ENCODE measurements around the gene VSTM5.

Gene VSTM5

DNA sequence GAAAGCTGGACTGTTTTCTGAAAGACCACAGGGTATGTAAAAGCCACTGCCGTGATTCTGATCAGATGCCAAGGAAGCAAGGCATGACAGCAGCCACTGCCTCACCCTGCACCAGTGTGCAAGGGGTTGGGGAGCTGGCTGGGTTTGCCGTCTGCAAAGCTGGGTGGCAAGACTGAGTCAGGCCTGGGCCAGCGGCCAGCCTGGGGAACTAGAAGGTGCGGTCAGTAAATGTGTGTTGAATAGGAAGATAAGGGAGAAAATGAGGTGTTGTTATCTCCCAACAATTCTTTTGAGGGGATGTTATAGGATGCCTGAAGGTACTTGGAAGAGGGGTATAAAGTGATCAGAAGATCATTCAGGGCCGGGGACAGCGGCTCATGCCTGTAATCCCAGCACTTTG lies 8.0 kb downstream of the VSTM5 start:
- no peak for DNase-seq (ENCODE audit: low read depth in 2 of 2)

DNA sequence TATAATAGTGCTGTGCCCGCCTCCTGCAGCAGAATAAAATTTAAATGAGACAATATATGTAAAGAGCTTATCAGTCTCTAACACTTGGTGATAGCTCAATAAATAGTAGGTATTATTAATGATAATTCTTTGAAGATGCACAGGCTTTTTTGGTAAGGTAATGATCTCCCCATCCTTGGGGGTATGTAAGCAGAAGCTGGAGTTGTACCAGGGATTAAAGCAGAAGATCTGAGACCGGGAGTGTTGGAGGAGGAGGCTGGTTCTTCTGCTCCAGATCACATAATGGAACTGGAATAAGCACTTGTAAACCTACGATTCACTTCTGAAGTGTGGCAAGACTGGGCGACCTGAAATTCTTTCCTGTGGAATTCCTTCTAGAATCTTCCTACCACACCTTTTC lies 8.4 kb downstream of the VSTM5 start:
- DNase-seq (ENCODE audit: low read depth in 2 of 2), result no peak

DNA sequence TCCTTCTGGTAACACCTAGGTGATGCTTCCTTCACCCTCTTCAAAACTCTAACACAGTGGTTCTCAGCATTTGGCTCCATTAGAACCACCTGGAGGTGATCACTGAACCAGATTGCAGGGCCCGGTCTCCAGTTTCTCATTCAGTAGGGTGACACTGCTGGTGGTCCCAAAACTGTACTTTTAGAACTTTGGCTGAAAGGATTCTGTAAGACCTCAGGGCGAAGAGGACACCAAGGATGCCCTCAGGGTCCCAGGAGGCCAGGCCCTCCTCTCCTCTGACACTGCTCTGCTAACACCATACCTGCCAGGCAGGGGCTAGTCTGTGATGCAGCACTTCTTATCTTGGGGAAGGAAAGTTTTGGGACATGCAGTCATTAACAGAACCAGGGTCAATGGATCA lies 9.0 kb downstream of the VSTM5 start:
- DNase-seq (ENCODE audit: low read depth in 2 of 2), result no peak

DNA sequence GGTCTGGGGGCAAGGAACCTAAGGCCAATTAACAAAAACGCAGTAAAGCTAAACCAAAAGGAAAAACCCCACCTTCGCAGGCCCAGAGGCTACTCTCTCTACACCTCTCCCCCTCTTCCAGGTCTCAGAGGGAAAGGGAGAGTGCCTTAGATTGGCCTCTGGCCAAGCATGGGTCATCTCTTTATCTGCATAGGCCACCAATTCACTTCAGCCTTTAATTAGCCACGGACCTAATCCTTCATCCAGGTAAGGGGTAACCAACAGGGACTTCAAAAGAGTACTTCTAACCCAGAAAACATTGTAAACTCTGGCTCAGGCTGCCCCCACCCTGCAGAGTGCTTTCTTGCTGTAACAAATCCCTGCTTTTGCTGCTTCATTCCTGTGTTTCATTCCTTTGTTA lies 9.4 kb downstream of the VSTM5 start:
- DNase-seq (ENCODE audit: low read depth in 2 of 2), result no peak

DNA sequence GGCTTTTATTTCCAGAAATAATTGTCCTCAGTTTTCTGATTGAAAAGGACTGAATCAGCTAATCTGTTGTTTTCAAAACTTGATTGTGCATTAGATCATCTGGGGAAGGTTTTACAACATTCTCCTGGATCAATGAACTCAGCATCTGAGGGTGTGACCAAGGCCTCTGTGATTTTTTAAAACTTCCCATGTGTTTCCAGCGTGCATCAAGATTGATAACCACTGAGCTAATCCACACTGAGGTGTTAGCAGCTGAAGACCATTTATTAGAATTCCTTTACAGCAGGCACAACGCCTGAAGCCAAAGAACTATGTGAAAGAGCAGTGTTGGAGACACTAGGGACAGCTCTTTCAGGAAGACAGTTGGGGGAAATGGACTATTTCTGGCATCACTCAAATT lies 10.2 kb downstream of the VSTM5 start:
- DNase-seq (ENCODE audit: low read depth in 2 of 2), result no peak

DNA sequence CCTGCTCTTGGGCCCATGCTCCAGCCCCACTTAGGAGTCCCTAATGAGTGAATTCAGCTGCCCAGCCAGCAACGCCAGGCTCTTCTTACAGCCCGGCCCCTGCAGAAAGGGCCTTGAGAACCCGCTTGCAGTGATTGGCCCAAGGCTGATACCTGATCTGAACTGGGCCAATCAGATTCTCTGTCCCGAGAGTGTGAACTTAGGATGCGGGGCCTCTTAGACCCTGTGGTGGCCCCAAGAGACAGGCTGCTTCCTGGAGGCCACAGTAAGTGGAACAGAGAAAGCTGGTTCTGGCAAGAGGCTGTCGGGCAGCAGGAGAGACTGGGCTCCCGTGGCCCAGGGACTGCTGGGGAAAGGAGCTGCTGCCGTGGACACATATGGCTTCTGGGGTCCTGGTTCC lies 11.5 kb downstream of the VSTM5 start:
- DNase-seq (ENCODE audit: low read depth in 2 of 2), result no peak

DNA sequence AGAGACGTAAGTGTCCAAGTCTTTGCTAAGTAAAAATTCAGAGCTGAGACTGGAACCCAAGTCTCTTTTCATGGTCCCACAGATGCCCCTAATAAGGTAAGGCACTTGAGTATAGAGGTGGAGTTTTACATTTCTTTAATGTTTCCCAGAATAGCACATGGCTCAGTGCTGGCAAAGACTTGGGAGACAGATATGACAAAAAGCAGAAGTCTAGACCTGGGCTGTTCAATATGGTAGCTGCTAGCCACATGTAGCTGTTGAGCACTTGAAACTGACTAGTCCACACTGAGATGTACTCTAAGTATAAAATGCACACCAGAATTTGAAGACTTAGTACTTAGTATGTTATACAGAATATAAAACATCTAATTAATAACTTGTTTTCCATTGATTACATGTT lies 17.6 kb downstream of the VSTM5 start:
- no peak for DNase-seq (ENCODE audit: low read depth in 2 of 2)

DNA sequence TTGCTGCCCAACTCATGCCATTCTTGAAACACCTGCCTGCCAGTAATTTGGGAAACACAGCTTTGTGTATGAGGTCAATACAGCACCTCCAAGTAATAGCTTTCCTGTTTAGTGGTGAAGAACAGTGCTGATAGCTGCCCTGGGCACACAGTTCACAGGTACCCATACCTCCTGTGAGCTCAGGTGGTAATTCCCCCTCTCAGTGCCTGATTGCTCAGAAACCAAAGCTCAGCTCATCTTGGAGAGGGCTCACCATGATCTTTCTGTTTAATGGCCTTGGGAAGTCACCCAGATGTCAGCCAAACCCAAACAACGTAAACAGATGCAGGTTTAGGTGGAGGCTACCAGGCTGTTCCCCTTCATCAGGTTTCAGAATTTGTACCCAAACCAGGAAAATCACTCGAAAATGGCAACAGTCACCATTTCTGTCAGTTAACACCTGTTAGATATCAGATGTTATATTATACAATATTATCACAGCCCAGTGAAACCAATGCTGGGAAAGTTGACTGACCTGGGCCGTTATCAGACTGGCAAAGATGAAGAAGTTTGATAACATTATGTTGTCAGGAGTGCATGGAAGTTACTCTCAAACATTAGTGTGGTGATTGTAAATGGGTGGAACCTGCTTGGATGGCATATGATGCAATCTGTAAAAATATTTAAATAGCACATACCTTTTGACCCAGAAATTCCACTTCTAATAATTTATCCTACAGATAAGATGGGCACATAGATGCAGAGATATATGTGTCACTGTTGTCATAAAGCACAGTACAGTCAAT lies 18.9 kb downstream of the VSTM5 start:
- no peak for DNase-seq (ENCODE audit: low read depth in 2 of 2)

DNA sequence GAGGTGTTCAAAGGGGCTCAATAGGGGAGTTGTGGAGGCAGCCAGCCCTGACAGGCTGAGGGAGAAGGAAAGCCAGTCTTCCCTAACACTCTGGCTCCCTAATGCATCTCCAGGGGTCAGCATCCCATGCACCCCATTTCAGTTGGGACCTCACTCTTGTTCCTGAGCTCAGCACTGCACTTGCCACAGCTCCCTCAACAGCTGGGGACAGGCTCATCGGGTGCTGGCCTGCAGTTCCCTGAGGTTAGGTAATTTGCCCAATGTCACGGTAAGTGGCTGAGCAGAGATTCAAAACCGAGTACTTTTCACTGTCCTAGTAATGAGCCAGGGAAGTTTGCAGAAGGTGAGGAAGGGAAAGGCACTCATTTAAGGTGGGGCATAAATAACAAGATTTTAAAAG lies 20.8 kb downstream of the VSTM5 start:
- no peak for DNase-seq (ENCODE audit: low read depth in 2 of 2)

DNA sequence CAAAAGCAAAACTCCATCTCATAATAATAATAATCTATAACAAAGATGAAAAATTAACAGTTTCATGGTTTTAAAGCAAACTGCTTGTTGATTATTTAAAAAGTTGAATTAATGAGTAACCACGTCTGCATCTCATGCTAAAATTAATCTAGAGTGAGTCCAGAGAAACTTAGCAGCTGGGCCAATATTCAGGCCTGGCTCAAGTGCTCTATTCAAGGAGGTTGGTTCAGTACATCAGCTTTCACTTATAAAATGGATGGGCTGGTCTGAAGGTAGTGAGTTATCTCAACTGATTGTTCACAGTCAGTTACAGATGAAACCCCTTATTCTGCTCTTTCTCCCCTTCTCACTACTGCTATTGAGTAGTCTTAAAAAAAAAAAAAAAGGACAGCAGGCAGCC lies 23.1 kb downstream of the VSTM5 start:
- DNase-seq (ENCODE audit: low read depth in 2 of 2), result no peak

DNA sequence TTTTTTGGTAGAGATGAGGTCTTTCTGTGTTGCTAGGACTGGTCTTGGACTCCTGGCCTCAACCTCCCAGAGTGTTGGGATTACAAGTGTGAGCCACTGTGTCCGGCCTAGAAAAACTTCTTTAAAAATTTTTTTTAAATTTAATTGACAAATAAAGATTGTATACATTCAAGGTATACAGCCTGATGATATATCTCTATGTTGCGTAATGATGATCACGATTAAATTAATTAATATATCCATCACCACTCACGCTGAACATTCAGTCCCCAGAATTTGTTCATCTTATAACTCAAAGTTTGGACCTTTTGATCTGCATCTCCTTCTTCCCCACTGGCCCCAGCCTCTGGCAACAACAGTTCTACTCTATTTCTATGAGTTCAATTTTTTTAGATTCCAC lies 27.2 kb downstream of the VSTM5 start:
- DNase-seq (ENCODE audit: low read depth in 2 of 2), result no peak

DNA sequence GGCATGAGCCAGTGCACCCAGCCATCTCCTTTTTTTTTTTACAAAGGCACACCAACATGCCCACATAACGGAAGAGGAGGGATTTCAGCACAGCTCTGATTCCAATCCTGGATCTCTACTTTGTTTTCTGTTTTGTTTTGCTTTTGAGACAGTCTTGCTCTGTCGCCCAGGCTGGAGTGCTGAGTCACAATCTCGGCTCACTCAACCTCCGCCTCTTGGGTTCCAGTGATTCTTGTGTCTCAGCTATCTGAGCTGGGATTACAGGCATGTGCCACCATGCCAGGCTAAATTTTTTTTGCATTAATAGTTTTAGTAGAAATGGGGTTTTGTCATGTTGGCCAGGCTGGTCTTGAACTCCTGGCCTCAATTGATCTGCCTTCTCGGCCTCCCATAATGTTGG lies 28.1 kb downstream of the VSTM5 start:
- no peak for DNase-seq (ENCODE audit: low read depth in 2 of 2)

DNA sequence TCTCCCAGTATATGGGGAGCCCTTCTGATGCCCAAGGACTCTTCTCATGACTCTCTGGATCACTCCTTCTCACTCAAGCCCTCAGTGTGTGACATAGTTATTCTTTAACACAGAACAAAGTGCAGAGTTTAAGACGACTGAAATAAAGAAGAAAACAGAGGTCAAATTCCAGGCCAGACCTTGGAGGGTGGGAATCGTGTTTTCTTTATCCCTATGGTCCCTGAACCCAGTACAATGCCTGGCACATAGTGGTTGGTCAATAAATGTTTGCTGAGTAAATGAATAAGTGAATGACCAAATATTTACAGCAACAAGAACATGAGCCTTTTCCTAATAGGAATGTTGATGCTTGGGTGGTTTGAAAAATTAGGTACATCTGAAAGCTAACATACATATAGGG lies 28.8 kb downstream of the VSTM5 start:
- DNase-seq (ENCODE audit: low read depth in 2 of 2), result no peak

DNA sequence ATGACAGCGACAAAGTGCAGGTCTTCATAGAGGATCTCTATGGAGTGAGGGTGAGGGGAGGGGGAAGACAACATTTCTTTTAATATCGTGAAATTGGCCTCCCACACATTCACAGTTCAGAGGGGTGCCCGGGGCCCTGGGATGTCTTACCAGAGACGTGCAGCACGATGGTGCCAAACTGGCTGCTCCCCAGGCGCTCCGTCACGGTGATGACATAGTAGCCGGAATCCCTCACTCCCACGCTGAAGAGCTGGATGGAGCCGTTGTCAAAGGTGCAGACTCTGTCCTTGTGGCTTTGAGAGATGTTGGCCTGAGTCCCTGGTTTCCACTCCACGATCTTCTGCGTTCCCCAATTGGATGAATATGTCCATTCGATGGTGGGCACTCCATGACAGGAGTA lies 29.6 kb downstream of the VSTM5 start:
- no peak for DNase-seq (ENCODE audit: low read depth in 2 of 2)

DNA sequence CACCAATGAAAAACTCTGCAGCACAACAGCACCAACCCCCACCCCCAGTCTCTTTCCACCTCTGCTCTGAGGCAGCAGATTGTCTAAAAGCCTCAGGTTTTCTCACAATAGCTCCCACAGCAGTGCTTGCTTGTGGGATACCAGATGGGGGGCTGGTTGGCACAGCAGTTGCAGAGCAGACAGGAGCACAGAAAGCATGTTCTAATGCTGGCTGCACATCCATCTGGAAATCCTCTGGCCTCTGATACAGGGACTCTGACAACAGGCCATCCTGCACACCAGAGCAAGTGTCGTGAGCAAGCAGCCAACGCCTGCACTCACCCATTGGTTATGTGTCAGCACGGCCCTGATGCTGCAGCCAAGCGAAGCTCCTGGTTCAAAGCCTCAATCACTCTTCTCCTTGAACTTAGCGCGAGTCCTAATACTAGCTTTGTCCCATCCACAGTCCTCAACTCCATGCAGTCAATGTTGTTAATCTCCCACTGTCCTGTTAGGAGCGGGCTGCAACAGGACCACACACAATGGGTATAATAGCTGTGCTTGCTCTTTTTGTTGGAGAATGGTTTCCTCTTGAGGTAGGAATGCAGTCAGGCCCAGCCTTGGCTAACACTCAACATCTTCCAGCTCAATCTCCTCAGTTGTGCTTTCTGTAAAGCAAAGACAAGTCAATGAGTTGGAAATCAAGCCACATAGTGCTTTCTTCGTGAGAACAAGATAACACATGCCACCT lies 30.3 kb downstream of the VSTM5 start:
- no peak for DNase-seq (ENCODE audit: low read depth in 2 of 2)

DNA sequence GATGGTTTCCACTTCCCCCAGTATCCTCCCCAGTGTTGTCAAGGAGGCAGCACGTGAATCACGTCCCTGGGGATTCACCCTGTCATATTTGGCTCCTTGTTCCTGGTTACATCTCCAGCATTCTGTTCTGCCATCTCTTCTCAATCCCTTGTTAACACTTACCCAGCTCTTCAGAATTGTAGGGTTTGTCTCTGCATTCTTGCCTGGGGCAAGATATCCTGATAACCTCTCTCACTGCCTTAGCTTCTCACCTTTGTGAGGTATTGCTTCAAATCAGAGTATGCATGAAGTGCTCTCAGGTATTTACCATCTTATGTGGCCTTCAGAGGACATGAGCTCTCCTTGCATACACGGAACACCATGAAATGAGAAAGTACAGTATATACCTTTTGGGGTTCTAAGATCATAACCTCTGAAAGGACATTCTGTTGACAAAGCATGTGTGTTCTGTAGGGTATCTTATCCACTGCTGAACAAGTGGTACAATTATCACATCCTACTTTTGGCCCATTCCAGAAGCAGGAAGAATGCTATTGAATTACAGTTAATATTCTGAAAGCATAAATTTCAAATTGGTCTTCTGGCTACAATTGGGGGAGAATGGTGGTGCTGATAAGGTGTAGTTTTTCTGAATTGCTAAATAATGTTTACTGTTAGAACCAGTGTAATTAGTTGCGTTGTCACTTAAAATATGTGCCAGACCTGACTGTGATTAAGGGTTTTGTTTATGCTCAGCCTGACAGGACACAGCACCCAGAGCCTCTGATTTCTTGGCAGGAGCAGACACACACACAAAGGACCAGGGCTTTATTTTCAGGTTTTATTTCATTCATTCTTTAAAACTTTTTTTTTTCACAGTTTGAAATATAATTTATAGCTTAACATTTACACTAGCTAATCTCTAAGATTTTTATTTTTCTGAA lies 32.7 kb downstream of the VSTM5 start:
- DNase-seq (ENCODE audit: low read depth in 2 of 2), result no peak

DNA sequence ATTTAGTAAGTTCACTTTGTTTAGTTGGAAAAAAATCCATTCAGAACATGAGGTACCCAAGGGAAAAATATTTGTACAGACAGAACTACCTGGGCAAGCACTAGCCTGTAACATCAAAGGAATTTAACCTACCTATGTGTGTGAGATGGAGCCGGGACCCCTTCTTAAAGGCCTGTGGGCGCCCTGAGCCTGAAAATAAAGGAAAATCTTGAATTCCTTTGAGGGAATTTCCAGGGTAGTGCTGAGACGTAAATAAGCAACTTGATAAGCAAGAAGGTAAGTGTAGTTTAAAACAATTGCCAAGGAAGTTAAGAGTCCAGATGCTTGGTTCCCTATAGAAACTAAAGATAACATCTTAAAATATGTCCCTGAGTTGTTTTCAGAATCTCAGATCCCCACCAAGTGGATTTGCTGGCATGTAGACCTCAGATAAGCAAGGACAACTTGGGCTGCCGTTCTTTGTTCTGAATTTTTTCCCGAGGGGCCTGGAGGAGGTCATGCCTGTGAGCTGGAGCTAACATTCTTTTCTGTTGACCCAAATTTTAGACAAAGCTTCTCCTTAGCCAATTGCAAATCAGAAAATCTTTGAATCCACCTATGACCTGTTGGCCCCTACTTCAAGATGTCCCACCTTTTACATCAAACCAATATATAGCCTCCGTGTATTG lies 35.3 kb downstream of the VSTM5 start:
- no peak for DNase-seq (ENCODE audit: low read depth in 2 of 2)

DNA sequence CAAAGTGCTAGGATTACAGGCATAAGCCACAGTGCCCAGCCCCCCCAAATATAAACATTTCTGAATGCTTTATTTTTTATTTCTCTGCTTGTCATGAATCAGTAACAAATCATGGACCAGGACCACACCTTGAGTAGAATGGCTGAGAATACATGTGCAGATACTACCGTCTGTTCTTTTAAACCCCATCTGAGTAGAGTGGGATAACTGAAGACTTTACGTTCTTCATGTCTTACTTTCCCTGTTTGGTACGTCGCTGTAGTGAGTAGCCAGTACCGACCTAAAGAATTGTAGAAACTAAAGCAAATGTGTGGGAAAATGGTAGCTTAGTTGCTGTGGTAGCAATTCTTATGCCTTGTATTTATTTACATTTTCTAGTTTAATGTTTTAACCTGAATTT lies 36.4 kb downstream of the VSTM5 start:
- DNase-seq (ENCODE audit: low read depth in 2 of 2), result no peak

DNA sequence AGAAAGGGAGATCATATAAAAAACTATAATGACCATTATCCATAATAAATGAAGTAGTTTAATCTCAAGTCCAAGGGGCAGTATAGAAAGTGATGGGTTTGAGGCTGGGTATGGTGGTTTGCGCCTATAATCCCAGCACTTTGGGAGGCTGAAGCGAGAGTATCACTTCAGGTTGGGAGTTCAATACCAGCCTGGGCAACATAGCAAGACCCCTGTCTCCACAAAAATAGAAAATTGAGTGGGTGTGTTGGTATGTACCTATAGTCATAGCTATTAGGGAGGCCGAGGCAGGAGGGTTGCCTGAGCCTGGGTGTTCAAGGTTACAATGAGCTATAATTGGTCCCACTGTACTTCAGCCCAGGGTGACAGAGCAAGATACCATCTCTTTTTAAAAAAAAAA lies 42.4 kb downstream of the VSTM5 start:
- DNase-seq (ENCODE audit: low read depth in 2 of 2), result no peak

DNA sequence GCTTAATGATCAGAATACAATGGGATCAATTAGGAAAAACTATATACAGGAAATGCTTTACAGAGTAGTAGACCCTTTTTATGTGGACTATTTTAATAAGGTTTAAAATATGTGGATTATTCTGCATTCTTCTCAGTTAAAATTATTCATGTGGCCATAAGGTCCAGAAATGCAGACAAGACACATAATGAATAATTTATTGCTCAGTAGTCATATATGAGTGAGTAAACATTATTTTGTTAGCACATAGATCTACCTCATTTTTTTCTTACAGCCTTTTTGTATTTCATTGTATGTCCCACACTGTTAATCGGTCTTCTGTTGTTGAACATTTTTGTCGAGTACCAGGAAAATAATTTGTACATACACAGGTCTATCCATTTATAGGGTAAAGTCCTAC lies 45.5 kb downstream of the VSTM5 start:
- no peak for DNase-seq (ENCODE audit: low read depth in 2 of 2)

DNA sequence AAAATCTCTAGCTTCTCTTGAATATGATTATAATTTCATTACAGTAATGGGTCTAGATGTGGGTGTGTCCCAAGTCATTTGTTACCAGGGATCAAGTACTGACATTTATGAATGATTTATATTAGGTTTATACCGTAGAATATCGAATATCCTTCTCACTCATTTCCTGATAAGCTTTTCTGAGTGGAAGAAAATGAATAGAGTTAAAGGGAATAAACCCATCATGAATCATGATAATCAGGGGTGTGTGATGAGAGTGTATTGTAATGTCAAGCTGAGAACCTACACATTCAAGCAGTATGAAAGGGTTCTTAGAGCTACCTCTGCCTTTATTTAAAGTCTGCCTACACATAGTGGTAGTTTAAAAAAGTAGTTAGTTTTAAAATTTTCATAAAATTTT lies 49.1 kb downstream of the VSTM5 start:
- DNase-seq (ENCODE audit: low read depth in 2 of 2), result no peak
